Measurements from ENCODE around the gene LRRC8D.
A peak's percentile ranks its signal among the peaks of the same experiment; 100 is the strongest.

The LRRC8D gene

GRCh38 chr1:89807983-89808382 lies 12.8 kb upstream of the LRRC8D start:
- no peak for DNase-seq

- DNase-seq, result no peak
Observed at GRCh38 chr1:89808441-89809117, 12.3 kb upstream of the LRRC8D start.

- no peak for DNase-seq
Observed at GRCh38 chr1:89809556-89809955, 11.3 kb upstream of the LRRC8D start.

GRCh38 chr1:89810302-89810701 lies 10.5 kb upstream of the LRRC8D start:
- no peak for DNase-seq

- no peak for DNase-seq
Observed at GRCh38 chr1:89810880-89811279, 10.0 kb upstream of the LRRC8D start.

- DNase-seq, result no peak
Observed at GRCh38 chr1:89812992-89813391, 7.8 kb upstream of the LRRC8D start.

- DNase-seq, result no peak
Observed at GRCh38 chr1:89815040-89815439, 5.8 kb upstream of the LRRC8D start.

GRCh38 chr1:89815611-89816010 lies 5.2 kb upstream of the LRRC8D start:
- no peak for DNase-seq

- DNase-seq, result no peak
Observed at GRCh38 chr1:89816366-89816765, 4.5 kb upstream of the LRRC8D start.

GRCh38 chr1:89821322-89822108 lies 683 bp downstream of the LRRC8D start:
- DNase-seq, result peak; percentile 47

- DNase-seq, result no peak
Observed at GRCh38 chr1:89822109-89822962, 1.5 kb downstream of the LRRC8D start.

GRCh38 chr1:89822999-89823628 lies 2.3 kb downstream of the LRRC8D start:
- no peak for DNase-seq

GRCh38 chr1:89823679-89824292 lies 3.0 kb downstream of the LRRC8D start:
- no peak for DNase-seq

- DNase-seq, result no peak
Observed at GRCh38 chr1:89826594-89826993, 5.8 kb downstream of the LRRC8D start.

- DNase-seq, result no peak
Observed at GRCh38 chr1:89827330-89827729, 6.5 kb downstream of the LRRC8D start.

- no peak for DNase-seq
Observed at GRCh38 chr1:89827902-89828301, 7.1 kb downstream of the LRRC8D start.

- no peak for DNase-seq
Observed at GRCh38 chr1:89829186-89829585, 8.4 kb downstream of the LRRC8D start.

GRCh38 chr1:89831462-89832120 lies 10.8 kb downstream of the LRRC8D start:
- DNase-seq, result no peak

- DNase-seq, result no peak
Observed at GRCh38 chr1:89832496-89833127, 11.8 kb downstream of the LRRC8D start.

GRCh38 chr1:89833183-89834082 lies 12.6 kb downstream of the LRRC8D start:
- DNase-seq, result no peak
